Esophagus squamous epithelium (tissue), 4 donors: Measurements from ENCODE around the gene DRAXIN.

Source experiments
- POLR2A ChIP-seq, 4 donors: fragments of 450-650 bp; IDR thresholded peaks; one replicate each; pipeline ENCODE4 v1.6.1; 2017; ENCODE audit warnings: antibody characterized with exemption in 4 of 4, mild to moderate bottlenecking in 4 of 4, moderate library complexity in 3 of 4
- TF ChIP-seq, protein P1 (sequence below), 6 experiments: fragments of 450-650 bp in 4 of 6; fragments of 200-600 bp in 2 of 6; sonication (generic) in 2 of 6; IDR thresholded peaks; one replicate each; pipeline ENCODE4 v1.5.1; 2016 to 2019; ENCODE audit warnings: antibody characterized with exemption in 6 of 6, mild to moderate bottlenecking in 4 of 6, moderate library complexity in 4 of 6

DNA sequence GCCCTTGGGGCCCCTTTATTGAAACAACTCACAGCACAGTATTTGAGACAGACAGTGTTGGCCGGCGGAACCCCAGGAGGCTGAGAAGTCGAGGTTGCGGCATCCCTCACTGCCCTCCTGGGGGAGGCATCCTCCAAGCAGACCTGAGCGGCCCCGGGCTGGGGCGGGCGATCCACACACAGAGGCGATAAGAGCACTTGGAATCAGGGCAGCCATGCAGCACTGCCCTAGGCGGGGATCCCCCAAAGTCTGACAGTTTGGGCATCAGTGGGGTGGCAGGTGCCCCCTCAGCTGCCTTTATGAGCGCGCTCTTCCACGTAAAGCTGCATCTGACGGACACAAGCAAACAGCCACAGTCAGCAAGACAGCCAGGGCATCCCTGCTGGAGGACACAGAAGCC, 17.0 kb upstream of the DRAXIN start:
- TF ChIP-seq, protein P1, sequence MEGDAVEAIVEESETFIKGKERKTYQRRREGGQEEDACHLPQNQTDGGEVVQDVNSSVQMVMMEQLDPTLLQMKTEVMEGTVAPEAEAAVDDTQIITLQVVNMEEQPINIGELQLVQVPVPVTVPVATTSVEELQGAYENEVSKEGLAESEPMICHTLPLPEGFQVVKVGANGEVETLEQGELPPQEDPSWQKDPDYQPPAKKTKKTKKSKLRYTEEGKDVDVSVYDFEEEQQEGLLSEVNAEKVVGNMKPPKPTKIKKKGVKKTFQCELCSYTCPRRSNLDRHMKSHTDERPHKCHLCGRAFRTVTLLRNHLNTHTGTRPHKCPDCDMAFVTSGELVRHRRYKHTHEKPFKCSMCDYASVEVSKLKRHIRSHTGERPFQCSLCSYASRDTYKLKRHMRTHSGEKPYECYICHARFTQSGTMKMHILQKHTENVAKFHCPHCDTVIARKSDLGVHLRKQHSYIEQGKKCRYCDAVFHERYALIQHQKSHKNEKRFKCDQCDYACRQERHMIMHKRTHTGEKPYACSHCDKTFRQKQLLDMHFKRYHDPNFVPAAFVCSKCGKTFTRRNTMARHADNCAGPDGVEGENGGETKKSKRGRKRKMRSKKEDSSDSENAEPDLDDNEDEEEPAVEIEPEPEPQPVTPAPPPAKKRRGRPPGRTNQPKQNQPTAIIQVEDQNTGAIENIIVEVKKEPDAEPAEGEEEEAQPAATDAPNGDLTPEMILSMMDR (IDR thresholded peaks at IDR 0.05) = no peak
- no peak for TF ChIP-seq POLR2A (IDR thresholded peaks at IDR 0.05)
